NCI-H1417 treated with DMSO at 0.1 percent for 48 hours (cell line): Measurements from ENCODE around the gene HDAC4.

Source experiments
- DNase-seq: peaks from one replicate; lab custom pipeline; 2025; lab: John Stamatoyannopoulos, UW

The HDAC4 gene

GRCh38 chr2:239327536-239328350 lies 73.1 kb downstream of the HDAC4 start:
- no peak for DNase-seq

DNA sequence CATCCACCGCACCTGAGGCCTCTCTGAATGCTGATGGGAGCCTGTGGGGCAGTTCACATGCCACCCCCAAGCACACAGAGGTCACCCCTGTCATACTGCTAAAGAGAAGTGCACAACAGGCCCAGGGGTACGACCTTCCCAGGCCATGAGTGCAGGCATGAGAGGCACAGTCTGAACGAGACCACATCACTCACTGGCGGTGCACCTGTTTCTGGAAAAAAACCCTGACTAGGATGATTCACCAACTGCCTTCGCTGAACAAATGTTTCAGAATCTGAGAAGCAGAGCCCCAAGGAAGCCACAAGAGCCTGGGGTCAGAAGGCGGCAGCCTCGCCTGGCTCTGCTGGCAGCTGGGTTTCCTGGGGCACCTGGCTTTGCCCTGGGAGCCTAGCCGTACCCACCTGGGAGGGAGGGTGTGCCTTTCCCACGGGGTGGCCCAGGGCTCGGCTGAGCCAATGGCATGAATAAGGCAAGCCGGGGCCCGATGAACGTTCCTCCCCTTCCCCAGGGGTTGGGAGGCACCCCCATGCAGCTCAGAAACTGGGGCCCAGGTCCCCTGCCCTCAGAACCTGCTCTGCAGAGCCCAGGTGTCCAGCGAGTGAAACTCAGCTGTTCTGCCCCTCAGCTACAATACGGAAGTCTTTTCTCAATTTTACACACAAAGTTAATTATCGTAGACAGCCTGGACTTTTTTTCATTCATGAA lies 73.8 kb downstream of the HDAC4 start:
- DNase-seq, result no peak

GRCh38 chr2:239324456-239324855 lies 76.4 kb downstream of the HDAC4 start:
- no peak for DNase-seq

DNA sequence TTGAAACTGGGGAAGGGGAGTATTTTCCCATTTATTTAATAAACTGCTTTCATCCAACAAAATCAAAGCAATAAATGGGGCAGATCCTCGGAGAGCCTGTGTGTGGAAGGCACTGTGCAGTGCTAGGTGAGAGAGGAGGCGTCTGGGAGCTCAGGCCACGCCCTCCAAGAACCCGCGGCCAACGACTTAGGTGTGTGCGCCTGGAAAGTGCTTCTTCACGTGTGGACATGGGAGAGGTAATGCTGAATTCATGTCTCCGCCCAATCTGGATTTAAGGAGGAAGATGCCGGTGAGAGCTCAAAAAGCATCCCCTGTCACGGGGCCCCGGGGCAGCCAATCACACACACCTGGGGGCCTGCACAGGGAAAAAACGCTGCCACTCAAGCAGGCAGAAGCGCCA lies 77.4 kb downstream of the HDAC4 start:
- DNase-seq, result no peak

- DNase-seq, result no peak
Observed at GRCh38 chr2:239322416-239323086, 78.3 kb downstream of the HDAC4 start.

GRCh38 chr2:239321596-239322415 lies 79.0 kb downstream of the HDAC4 start:
- no peak for DNase-seq

DNA sequence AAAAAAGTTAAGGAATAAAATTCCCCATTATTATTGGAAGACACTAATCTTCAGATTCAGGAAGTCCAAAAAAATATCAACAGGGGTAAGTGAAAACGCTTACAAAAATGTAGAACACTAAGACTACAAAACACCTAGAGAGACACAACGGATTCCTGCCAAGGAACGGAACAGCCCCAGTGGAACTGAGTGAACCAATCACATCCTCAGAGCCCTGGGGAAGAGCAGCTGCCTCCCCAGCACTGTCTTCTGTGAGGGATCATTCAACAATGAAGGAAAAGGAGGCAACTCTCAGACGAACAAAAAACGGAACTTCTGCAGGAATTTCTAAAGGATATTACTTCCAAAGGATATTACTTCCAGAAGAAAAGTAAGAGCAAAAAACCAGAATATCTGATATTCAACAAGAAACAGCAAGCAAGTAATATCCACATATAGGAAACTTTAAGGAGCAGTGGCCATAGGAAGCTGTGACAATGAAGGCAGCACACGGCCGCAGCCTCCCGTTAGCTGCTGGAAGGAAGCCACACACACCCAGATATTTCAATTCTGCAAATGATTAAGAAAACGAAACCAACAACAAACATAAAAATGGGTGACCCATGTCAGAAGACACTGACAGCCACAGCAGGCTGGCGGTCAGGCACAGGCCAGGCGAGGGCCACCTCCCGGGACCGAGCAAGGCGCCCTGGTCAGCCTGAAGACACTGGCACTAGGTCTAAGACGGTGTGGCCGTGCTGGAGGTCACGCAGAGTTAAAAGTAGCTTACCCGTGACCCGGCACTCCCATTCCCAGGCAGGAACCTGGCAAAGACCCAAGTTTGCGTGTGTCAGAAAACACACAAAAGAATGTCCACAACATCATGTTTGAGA lies 81.8 kb downstream of the HDAC4 start:
- no peak for DNase-seq

DNA sequence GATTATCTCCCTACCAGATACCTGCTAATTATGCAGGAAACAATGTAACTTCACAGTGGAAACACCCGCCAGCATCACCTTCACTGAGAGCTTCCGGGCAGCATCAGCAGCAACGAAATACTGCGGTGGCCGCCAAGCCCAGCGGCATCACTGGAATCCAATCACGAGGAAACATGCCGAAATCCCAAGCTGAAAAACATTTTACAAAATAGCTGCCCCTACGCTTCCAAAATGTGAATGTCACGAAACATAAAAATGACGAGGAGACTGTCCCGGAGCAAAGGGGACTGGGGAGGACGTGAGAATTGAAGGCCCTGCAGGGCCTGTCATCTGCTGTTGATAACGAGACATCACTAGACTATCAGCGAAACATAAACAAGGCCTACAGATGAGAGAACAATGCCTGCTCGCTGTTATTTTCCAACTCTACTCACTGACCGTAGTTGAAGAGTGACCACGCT lies 82.6 kb downstream of the HDAC4 start:
- no peak for DNase-seq

DNA sequence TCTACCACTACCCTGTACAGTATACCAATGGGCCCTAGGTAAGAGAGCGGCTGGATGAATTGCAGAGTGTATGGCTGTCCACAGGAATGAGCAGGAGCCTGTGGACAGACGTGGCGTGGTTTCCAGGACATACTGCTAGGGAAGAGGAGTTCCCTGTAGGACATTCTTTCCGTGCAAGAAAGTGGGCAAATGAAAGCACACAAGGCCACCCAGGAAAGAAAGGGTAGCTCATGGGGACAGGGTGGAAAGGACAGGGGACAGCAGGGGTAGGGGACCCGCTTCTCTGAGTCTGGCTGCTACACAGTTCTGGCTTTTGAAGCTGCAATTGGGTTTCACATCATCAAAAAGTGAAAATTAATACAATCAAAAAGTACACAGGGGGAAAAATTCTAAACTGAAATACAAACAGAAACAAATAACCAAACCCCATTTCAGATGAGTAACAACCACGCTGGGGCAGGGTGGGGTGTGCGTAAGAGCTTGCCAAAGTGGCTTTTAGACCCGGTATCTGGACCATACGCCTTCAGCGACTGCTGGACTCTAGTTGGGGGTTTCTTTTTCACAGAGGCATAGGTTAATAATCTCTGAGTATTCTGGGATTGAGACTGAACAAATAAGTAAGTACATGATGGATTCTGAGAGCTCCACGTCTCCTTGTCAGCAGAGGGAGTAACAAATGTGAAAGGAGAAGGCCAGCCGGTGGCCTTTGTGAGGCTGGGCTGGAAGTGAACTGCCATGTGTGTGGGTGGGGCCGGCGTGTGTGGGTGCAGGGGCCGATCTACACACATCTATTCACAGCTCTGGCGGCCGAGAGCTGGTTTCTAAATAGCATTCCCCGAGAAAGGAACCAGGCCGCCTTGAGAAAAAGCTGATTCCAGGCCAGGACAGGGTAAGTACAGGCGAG lies 84.0 kb downstream of the HDAC4 start:
- no peak for DNase-seq

DNA sequence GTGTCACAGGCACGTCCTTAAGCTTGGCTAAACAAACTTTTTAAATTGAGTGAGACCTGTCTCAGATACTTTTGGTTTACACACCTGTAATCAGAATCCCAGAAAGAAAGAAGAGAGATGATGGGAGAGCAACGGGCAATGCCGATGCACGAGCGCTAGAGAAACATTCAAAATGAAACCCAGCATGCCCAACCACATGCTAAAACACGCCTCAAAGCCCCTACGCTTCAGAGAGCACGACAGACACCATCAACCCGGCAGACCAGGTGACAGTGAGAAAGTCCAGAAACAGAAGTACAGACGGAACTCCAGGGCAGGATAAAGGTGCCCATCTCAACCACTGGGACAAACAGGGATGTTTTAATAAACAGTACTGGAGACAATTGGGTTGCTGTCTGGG lies 85.5 kb downstream of the HDAC4 start:
- no peak for DNase-seq

DNA sequence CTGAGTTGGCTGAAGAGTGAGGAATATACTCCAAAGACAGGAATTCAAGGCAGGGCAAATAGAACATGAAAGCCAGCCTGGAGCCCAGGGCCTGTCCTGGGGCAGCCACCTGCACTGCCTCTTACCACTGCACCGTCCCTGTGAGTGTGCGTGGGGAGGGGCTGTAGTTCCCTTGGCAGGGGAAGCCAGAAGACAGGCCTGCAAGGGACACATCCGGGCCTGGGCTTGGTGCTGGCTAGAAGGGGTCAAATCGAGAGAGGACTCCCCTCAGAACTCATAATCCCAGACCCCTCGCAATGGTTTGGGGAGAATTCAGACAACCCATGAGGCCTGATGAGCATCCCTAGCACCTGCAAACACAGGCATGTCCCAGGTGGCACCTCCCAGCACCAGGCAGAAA lies 87.0 kb downstream of the HDAC4 start:
- no peak for DNase-seq

- DNase-seq, result no peak
Observed at GRCh38 chr2:239312741-239313667, 87.8 kb downstream of the HDAC4 start.

DNA sequence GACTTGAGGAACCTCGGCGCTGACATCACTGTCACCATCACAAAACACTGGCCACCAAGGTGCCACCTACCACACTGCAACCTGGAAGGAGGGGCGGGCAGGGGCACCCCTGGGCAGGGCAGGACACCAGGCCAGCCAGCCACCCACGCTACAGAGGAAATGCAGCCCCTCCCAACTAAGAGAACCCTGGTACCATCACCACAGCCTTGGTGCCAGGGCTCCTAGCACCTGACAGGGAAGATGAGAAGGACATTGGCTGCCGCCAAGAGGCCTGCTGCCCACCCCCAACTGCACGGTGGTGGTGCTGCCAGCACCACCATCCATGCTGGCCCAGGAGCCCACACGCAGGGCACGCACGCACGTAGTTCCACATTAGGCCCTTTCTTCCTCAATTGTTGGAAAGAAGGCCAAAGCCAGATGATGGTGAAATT lies 88.7 kb downstream of the HDAC4 start:
- no peak for DNase-seq

DNA sequence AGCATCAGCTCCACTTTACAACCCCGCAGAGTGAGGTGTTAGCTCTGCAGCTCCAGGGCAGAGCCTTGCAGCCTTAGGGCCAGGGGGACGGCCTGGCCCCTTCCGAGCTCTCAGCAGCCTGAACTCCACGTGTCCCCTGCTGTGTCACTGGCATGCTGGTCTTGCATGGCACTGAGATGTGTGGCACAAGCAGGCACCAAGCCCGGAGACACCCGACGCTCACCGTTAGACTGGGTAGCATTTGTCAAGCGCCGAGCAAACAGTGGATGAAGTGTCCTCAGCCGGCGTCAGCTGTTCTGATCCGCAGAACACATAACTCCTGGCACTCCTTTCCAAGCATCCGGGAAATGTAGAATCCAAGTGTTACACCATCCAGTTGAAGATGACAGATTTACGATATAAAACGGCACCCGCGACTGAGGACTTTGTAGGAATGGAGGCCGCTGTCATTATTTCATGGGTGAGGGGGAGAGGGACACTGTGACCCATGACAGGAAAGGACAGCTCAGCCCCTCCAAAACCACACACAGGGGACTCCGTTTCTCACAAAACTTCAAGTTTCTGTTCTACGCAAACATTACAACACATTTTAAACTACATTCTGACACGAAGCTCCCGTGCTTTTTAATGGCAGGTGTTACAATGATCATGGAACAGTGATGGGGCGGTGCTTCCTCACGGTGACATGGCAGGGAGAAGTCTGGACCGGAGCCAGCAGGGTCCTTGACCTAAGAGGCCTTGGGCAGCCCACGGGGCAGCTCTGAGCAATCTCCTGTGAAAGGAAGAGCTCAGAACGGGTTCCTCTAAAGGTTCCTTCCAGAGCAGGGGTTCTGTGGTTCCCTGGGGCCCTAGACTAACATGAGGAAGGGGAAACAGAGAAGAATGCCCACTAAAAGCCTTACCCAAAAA lies 89.4 kb downstream of the HDAC4 start:
- no peak for DNase-seq

DNA sequence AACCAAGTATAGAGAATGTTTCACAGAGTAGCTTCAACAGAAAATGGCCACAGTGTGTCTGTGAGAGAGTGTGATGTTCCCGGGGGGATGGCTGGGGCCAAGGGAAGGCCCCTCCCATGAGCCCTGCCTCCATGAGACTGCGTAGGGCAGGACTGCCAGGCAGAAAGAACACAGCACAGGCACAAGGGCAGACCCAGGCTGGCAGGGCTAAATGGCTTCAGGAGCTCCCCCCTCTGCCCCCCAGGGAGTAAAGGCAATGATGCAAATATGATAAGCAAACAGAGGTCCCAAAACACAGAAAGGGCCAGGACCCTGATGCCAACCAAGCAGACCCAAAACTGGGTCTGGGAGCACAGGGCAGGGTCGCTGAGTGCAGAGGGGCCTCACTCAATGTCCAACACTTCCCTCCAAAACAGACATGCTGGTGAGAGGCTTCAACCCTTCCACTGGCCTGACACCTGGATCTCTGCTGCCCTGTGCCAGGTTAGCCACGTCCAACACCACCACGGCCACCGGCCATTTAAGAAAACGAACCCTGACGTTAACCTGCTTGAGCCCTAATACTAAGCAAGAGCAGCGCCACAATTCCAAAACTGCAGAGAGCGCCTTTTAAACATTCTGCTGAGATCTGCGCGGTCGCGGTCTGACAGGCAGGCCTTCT lies 90.3 kb downstream of the HDAC4 start:
- DNase-seq, result no peak

DNA sequence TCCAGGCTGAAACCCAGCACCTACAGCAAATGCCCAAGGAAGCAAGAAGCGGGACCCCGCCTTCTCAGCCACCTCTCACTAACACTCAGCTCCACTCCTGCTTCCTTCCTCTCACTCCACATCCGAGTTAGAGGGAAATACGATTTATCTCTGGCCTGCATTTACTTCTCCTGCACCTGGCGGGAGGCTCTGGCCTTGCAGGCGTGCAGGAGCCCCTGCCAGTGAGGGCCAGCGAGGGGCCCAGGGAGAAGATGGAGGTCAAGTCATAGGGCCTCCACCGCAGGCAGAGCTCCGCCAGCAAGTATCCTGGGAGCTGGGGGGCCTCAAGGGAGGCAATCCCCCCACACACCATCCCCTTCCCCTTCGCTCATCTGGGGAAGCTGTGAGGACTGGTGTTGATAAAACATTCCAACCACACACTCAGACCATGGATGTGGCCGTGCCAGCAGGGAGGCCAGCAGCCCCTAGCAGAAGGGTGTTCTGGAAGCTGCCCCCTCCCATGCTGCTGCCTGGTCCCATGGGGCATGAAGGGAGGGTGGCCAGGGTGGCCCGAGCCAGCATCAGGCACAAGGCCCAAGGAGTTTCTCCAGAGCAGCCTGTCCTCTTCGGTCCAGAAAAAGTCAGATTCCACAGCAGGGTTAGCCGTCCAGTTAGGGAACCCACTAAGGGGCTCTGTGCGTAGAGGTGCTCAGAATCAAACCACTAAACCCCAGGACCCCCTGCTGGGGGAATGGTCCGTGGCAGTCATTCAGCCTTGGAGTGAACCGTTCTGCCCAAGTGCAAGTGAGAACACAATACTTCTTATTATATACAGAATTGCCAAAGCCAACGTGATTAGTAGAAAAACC lies 91.2 kb downstream of the HDAC4 start:
- no peak for DNase-seq
